Vagina (tissue), 2 donors: Measurements from ENCODE around the gene ADAMTS4. TPM values are rescaled to one million over a fixed set of nuclear protein-coding genes. Genes with fewer than 3 reads are reported as not detected.
A peak's percentile ranks its signal among the peaks of the same experiment; 100 is the strongest.

Source experiments
- DNase-seq, 2 donors: peaks; one replicate each; pipeline ENCODE4 v3.0.0-alpha.2; 2017; ENCODE audit errors: extremely low spot score in 2 of 2
- H3K27ac ChIP-seq: fragments of 200-600 bp; sonication (generic); one replicate; pipeline ENCODE4 v1.5.1; 2019
- H3K27me3 ChIP-seq: fragments of 200-600 bp; sonication (generic); one replicate; pipeline ENCODE4 v1.5.1; 2019
- H3K36me3 ChIP-seq, 2 donors: fragments of 200-600 bp; sonication (generic); one replicate each; pipeline ENCODE4 v1.5.1; 2017 to 2019
- H3K4me1 ChIP-seq: fragments of 200-600 bp; sonication (generic); one replicate; pipeline ENCODE4 v1.5.1; 2019
- H3K4me3 ChIP-seq, 2 donors: fragments of 200-600 bp; sonication (generic); 1 replicate in 1 of 2; 2 replicates in 1 of 2; pipeline ENCODE4 v1.5.1; 2016 to 2019
- H3K9me3 ChIP-seq: fragments of 200-600 bp; sonication (generic); one replicate; pipeline ENCODE4 v1.5.1; 2019
- POLR2A ChIP-seq, 2 donors: fragments of 450-650 bp; IDR thresholded peaks; one replicate each; pipeline ENCODE4 v1.6.1; 2017; ENCODE audit warnings: antibody characterized with exemption in 2 of 2, mild to moderate bottlenecking in 2 of 2, moderate library complexity in 2 of 2
- POLR2AphosphoS5 ChIP-seq, 2 donors: sonication (generic); formaldehyde crosslinking; IDR thresholded peaks; one replicate each; pipeline ENCODE4 v1.9.0; 2017; ENCODE audit warnings: antibody characterized with exemption in 2 of 2, mild to moderate bottlenecking in 2 of 2, low read depth in 1 of 2; ENCODE audit not compliant: insufficient read depth in 1 of 2
- intact Hi-C: fragments of 100-400 bp; cut with DNase I; formaldehyde crosslinking; loops from one replicate; pipeline ENCODE4 v1.15.1; 2023
- total RNA-seq: library from RNA; depleted of rRNA; stranded (reverse); fragments of >200 nt; gene quantifications from one replicate; pipeline ENCODE4 v1.2.3, GENCODE V29; 2016
- TF ChIP-seq, protein P1 (sequence below), 3 experiments: fragments of 450-650 bp in 2 of 3; fragments of 200-600 bp in 1 of 3; sonication (generic) in 1 of 3; IDR thresholded peaks; one replicate each; pipeline ENCODE4 v1.5.1; 2017 to 2019; ENCODE audit warnings: antibody characterized with exemption in 3 of 3, mild to moderate bottlenecking in 2 of 3, moderate library complexity in 2 of 3

Gene ADAMTS4
- total RNA-seq, 1 donor from 2014 or later: 78.3 TPM

DNA sequence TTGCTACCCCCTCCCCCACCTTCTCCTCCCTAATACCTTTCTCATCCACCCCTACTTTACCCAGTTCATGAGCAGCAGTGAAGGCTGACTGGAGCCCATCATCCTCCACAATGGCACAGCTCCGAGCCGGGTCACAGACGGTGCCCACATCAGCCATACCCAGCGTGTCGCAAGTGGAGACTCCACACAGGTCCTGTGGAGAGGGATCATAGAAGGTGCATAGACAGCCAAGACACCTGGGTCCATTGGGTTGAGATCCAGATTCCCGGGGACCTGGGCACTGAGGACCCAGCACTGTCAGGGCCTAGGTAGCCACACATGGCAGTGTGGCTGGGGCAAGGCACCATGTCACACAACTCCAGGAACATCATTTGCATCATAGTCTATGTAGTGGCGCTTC is 2.7 kb downstream of the ADAMTS4 start:
- Histone ChIP-seq H3K9me3 (no peaks in the 10 kb centered on the region), H3K4me3 (peak overlapping the region in 1 of 2 donors; percentile 24), H3K36me3 (peaks cover 0 to 10% of the 10 kb centered on the region in 2 donors), H3K27ac (peak overlapping the region; percentile 97), H3K4me1 (peaks cover 81% of the 10 kb centered on the region), H3K27me3 (no peaks in the 10 kb centered on the region)
- intact Hi-C loops: loop anchor here (10.0 kb wide), 1 partner anchor 189 kb away; no protein-coding TSS in a partner anchor
- no peak for TF ChIP-seq POLR2A (IDR thresholded peaks at IDR 0.05)
- DNase-seq: no peak

DNA sequence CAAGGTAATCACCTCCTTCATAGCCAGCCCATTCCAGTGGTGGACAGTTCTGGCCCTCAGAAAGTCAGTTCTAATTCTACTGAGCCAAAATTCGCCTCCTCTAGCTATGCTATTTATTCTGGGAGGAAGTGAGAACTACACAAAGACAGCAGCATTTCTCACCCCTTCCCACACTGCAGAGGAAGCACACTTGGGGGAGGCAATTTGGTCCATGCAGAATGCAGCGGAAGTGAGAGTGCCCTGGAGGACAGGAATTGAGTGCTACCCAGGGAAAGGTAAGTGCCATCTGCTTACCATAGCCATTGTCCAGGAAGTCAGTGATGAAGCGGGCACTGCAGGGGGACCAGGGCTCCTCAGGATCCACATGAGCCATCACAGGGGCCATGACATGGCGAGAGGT is 3.7 kb downstream of the ADAMTS4 start:
- TF ChIP-seq POLR2AphosphoS5 (IDR thresholded peaks at IDR 0.05; ENCODE audit: insufficient read depth in 1 of 2, low read depth in 1 of 2): no peak
- TF ChIP-seq, protein P1, sequence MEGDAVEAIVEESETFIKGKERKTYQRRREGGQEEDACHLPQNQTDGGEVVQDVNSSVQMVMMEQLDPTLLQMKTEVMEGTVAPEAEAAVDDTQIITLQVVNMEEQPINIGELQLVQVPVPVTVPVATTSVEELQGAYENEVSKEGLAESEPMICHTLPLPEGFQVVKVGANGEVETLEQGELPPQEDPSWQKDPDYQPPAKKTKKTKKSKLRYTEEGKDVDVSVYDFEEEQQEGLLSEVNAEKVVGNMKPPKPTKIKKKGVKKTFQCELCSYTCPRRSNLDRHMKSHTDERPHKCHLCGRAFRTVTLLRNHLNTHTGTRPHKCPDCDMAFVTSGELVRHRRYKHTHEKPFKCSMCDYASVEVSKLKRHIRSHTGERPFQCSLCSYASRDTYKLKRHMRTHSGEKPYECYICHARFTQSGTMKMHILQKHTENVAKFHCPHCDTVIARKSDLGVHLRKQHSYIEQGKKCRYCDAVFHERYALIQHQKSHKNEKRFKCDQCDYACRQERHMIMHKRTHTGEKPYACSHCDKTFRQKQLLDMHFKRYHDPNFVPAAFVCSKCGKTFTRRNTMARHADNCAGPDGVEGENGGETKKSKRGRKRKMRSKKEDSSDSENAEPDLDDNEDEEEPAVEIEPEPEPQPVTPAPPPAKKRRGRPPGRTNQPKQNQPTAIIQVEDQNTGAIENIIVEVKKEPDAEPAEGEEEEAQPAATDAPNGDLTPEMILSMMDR (IDR thresholded peaks at IDR 0.05): no peak
- TF ChIP-seq POLR2A (IDR thresholded peaks at IDR 0.05): no peak
- intact Hi-C loops: loop anchor here (10.0 kb wide), 1 partner anchor 190 kb away; no protein-coding TSS in a partner anchor
- H3K4me3 ChIP-seq: peak overlapping the region in 1 of 2 donors; percentile 24
- no peak overlapping the region for H3K27ac ChIP-seq
- no peak for DNase-seq
- no peaks in the 10 kb centered on the region for H3K9me3 ChIP-seq
- H3K4me1 ChIP-seq: peaks cover 72% of the 10 kb centered on the region
- peaks cover 0 to 16% of the 10 kb centered on the region in 2 donors for H3K36me3 ChIP-seq
- H3K27me3 ChIP-seq: no peaks in the 10 kb centered on the region

DNA sequence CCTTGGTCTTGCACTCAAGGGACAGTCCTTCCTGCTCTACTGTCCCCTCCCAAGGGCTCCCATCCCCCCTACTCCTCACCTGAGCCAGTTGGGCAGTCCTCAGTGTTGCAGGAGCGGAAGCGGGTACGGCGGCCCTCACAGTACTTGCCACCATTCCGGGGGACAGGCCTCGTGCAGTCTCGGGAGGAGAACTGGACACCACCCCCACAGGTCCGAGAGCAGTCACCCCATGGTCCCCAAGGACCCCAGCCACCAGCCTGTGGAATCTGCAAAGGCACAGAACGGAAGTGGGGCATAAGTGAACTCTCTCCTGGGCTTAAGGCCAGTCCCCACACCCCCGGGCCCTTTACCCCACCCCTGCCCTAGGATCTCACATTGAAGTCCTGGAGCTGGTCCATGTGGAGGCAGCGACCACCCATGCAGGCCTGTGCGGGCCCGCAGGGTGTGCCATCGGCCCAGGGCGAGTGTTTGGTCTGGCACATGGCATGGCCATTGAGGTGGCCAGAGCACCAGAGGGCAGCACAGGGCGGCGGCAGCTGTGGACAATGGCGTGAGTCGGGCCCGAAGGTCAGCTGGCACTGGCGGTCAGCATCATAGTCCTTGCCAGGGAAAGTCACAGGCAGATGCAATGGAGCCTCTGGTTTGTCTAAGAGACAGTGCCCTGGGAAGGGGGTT is 5.2 kb downstream of the ADAMTS4 start:
- H3K27me3 ChIP-seq: no peaks in the 10 kb centered on the region
- H3K27ac ChIP-seq: peak overlapping the region; percentile 59
- H3K4me1 ChIP-seq: peaks cover 57% of the 10 kb centered on the region
- DNase-seq: no peak
- TF ChIP-seq POLR2AphosphoS5 (IDR thresholded peaks at IDR 0.05; ENCODE audit: insufficient read depth in 1 of 2, low read depth in 1 of 2): peak in 1 of 2 donors; percentile 46
- TF ChIP-seq, protein P1 (IDR thresholded peaks at IDR 0.05): no peak
- H3K4me3 ChIP-seq: peak overlapping the region in 1 of 2 donors; percentile 11
- H3K9me3 ChIP-seq: no peaks in the 10 kb centered on the region
- H3K36me3 ChIP-seq: peaks cover 0 to 16% of the 10 kb centered on the region in 2 donors
- intact Hi-C loops: loop anchor here (10.0 kb wide), 1 partner anchor 191 kb away; no protein-coding TSS in a partner anchor

DNA sequence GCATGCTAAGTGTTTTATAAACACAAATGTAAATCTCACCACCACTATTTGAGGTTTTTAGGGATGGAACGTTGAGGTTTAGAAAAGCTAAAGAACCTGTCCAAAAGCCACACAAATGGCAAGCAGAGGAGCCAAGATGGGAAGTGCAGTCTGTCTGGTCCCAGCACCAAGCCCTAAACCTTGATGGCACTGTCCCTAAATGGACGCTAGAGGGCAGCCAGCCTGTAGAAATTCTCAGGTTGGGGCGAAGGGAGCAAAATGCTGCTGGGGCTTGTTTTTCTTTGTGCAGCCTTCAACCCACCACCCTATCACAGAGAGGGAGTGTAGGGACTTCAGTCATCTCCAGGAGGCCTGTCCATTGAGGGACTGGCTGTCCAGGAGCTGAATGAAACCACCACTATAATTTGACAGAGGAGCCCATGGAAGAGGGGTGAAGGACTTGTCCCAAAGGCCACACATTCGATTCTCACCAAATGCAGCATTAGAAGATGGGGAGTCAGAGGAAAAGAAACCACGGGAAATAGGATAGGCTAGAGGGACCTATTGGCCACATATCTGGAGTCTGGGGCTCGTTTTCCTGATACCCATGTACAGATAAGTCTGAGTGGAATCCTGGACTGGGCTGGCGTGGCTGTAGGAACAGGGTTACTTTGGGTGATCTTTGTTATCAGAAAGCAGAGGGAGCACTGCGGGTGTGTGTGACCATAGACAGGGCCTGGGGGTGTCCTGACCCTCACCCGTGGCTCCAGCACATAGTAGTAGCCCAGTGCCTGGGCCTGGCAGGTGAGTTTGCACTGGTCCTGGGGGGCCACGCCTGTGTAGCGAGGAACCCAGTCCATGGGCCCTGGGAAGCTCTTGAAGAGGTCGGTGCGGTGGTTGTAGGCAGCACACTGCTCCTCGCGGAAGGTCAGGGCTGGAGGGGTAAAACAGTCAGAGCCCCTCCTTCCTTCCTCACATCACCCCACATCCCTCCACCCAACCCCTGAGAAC is 6.1 kb downstream of the ADAMTS4 start:
- Histone ChIP-seq H3K36me3 (peaks cover 0 to 16% of the 10 kb centered on the region in 2 donors), H3K4me3 (peak overlapping the region in 1 of 2 donors; percentile 11), H3K27ac (peak overlapping the region; percentile 59), H3K27me3 (no peaks in the 10 kb centered on the region), H3K4me1 (peaks cover 48% of the 10 kb centered on the region), H3K9me3 (no peaks in the 10 kb centered on the region)
- intact Hi-C loops: loop anchor here (10.0 kb wide), 1 partner anchor 192 kb away; no protein-coding TSS in a partner anchor
- DNase-seq: no peak
- TF ChIP-seq POLR2AphosphoS5 (IDR thresholded peaks at IDR 0.05; ENCODE audit: insufficient read depth in 1 of 2, low read depth in 1 of 2): no peak
- TF ChIP-seq, protein P1 (IDR thresholded peaks at IDR 0.05): peak; percentile 55 to 86 (median 79)

GRCh38 chr1:161191971-161192370 is 6.9 kb downstream of the ADAMTS4 start:
- Histone ChIP-seq H3K4me1 (peaks cover 40% of the 10 kb centered on the region), H3K9me3 (no peaks in the 10 kb centered on the region), H3K27me3 (no peaks in the 10 kb centered on the region), H3K36me3 (peaks cover 0 to 16% of the 10 kb centered on the region in 2 donors), H3K27ac (no peak overlapping the region), H3K4me3 (no peak overlapping the region)
- TF ChIP-seq POLR2AphosphoS5 (IDR thresholded peaks at IDR 0.05; ENCODE audit: insufficient read depth in 1 of 2, low read depth in 1 of 2) (no peak), POLR2A (IDR thresholded peaks at IDR 0.05) (no peak)
- TF ChIP-seq, protein P1 (IDR thresholded peaks at IDR 0.05): no peak
- intact Hi-C loops: loop anchor here (10.0 kb wide), 1 partner anchor 193 kb away; no protein-coding TSS in a partner anchor
- no peak for DNase-seq
